Stomach (tissue), 4 donors: ENCODE results near the gene COL19A1.

Source experiments
- CTCF ChIP-seq, 7 experiments: fragments of 450-650 bp in 4 of 7; fragments of 200-600 bp in 3 of 7; sonication (generic) in 3 of 7; IDR thresholded peaks; one replicate each; pipeline ENCODE4 v1.5.1; 2016 to 2019; ENCODE audit warnings: antibody characterized with exemption in 7 of 7, control low read depth in 2 of 7, mild to moderate bottlenecking in 1 of 7
- POLR2A ChIP-seq, 4 donors: fragments of 450-650 bp; IDR thresholded peaks; one replicate each; pipeline ENCODE4 v1.6.1; 2016; ENCODE audit warnings: antibody characterized with exemption in 4 of 4, control low read depth in 2 of 4, mild to moderate bottlenecking in 1 of 4, moderate library complexity in 1 of 4
- POLR2AphosphoS5 ChIP-seq, 3 donors: sonication (generic); formaldehyde crosslinking; IDR thresholded peaks; one replicate each; pipeline ENCODE4 v1.6.1; 2016; ENCODE audit warnings: antibody characterized with exemption in 3 of 3

- TF ChIP-seq CTCF (IDR thresholded peaks at IDR 0.05) (no peak), POLR2AphosphoS5 (IDR thresholded peaks at IDR 0.05) (no peak), POLR2A (IDR thresholded peaks at IDR 0.05) (no peak)
Measured at GRCh38 chr6:69985180-69985579, 118.8 kb downstream of the COL19A1 start.
